C4-2B (cell line): ENCODE data around the gene JAKMIP3.

ENCODE experiments used
- ZFX ChIP-seq: fragments of 450-650 bp; IDR thresholded peaks from 2 replicates; pipeline ENCODE4 v1.6.1; 2017
- TF ChIP-seq, protein P1 (sequence below): fragments of 450-650 bp; conservative IDR thresholded peaks from 2 replicates; pipeline ENCODE4 v1.5.1; 2017; ENCODE audit warnings: mild to moderate bottlenecking

DNA sequence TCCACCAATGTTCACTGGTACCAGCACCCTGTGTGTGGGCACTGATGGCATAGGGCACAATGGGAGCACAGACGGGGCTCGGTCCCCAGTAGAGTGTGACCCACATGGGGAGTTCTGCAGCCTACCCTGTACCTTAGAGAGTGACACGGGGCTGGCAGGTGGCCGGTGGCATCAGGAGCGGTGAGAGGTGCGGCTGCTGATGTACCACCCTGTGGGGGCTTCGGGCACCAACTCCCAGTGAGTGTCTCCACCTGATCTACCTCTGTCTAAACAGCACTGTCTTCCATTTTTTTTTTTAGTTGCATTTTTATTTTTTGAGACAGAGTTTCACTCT is 4.1 kb downstream of the JAKMIP3 start:
- TF ChIP-seq, protein P1, sequence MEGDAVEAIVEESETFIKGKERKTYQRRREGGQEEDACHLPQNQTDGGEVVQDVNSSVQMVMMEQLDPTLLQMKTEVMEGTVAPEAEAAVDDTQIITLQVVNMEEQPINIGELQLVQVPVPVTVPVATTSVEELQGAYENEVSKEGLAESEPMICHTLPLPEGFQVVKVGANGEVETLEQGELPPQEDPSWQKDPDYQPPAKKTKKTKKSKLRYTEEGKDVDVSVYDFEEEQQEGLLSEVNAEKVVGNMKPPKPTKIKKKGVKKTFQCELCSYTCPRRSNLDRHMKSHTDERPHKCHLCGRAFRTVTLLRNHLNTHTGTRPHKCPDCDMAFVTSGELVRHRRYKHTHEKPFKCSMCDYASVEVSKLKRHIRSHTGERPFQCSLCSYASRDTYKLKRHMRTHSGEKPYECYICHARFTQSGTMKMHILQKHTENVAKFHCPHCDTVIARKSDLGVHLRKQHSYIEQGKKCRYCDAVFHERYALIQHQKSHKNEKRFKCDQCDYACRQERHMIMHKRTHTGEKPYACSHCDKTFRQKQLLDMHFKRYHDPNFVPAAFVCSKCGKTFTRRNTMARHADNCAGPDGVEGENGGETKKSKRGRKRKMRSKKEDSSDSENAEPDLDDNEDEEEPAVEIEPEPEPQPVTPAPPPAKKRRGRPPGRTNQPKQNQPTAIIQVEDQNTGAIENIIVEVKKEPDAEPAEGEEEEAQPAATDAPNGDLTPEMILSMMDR = no peak
- TF ChIP-seq ZFX = no peak
